PC-3 (cell line): ENCODE measurements around the gene CCNYL1.

Experiments
- CTCF ChIP-seq: fragments of 300-600 bp; sonication (generic); conservative IDR thresholded peaks from 2 replicates; pipeline ENCODE4 v1.5.1; 2017; ENCODE audit warnings: antibody characterized with exemption, low read depth, mild to moderate bottlenecking, low read length
- EZH2 ChIP-seq: fragments of 300-600 bp; sonication (generic); IDR thresholded peaks from one replicate; pipeline ENCODE4 v1.6.1; 2017; ENCODE audit warnings: antibody characterized with exemption, mild to moderate bottlenecking, low read length; ENCODE audit not compliant: unreplicated experiment

- TF ChIP-seq CTCF (no peak), EZH2 (no peak)
Observed at GRCh38 chr2:207796585-207797350, 85.3 kb downstream of the CCNYL1 start.
